Astrocyte (in vitro differentiated cells and primary cell): ENCODE data around the gene MOV10.

ENCODE experiments used
- EZH2 ChIP-seq: IDR thresholded peaks from 2 replicates; pipeline ENCODE4 v1.6.1; 2012; ENCODE audit warnings: mild to moderate bottlenecking, low read length, inconsistent platforms; ENCODE audit not compliant: insufficient read depth
- TF ChIP-seq, protein P1 (sequence below): IDR thresholded peaks from 2 replicates; pipeline ENCODE4 v1.5.1; 2011; ENCODE audit warnings: low read depth, mild to moderate bottlenecking, inconsistent platforms, low read length, moderate library complexity; ENCODE audit not compliant: insufficient read depth

DNA sequence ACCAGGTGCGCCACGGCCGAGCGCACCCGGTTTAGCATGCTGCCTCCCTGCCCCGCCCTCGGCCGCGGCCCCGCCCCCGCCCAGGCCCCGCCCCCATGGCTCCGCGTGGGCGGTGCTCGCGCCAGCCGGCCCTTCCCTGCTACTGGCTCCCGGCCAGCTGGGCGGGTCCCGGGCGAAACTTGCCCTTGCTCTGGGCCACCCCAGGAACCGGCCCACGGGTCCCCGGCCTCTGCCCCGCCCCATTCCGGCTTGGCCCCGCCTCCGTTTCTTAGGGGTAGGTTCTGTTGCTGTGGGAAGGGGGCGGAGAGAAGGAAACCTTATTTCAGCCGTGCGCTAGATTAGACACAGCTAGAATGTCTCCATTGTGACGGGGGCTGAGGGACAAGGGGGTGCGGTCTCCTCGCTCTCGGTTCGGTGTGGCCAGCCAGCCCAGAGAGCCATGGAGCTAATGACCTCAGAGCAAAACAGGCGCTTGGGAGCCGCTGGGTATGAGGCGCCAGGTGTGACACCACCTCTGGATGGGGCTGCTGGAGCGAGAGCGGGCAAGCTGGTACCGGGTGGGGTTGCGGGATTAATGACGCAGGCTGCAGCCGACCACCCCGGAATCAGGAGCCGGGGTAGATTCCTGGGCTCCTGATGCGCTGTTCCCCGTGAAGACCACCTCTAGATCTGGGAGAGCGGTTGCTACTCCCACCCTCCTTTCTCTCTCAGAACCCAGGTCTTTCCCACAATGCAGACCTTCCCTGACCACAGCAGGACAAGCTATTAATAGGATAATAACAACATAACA lies 41.0 kb downstream of the MOV10 start, which contains the start of gene PPM1J:
- TF ChIP-seq, protein P1, sequence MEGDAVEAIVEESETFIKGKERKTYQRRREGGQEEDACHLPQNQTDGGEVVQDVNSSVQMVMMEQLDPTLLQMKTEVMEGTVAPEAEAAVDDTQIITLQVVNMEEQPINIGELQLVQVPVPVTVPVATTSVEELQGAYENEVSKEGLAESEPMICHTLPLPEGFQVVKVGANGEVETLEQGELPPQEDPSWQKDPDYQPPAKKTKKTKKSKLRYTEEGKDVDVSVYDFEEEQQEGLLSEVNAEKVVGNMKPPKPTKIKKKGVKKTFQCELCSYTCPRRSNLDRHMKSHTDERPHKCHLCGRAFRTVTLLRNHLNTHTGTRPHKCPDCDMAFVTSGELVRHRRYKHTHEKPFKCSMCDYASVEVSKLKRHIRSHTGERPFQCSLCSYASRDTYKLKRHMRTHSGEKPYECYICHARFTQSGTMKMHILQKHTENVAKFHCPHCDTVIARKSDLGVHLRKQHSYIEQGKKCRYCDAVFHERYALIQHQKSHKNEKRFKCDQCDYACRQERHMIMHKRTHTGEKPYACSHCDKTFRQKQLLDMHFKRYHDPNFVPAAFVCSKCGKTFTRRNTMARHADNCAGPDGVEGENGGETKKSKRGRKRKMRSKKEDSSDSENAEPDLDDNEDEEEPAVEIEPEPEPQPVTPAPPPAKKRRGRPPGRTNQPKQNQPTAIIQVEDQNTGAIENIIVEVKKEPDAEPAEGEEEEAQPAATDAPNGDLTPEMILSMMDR, result no peak
- TF ChIP-seq EZH2, result no peak
